ENCODE results near the gene GMDS. TPM values are rescaled to one million over a fixed set of nuclear protein-coding genes. Genes with fewer than 3 reads are reported as not detected.

Gene GMDS
- total and polyA plus RNA-seq, 9 donors = 6.6 to 20.6 (median 11.0) TPM

- intact Hi-C loops (cut with DNase I) = no loop called here
- Histone ChIP-seq H3K4me1 (ENCODE audit: insufficient read depth) (peaks cover 2% of the 10 kb centered on the region), H3K4me3 (no peak overlapping the region), H3K9me3 (no peaks in the 10 kb centered on the region), H3K36me3 (no peaks in the 10 kb centered on the region), H3K27ac (no peak overlapping the region), H3K27me3 (no peaks in the 10 kb centered on the region)
- whole genome bisulfite sequencing, 3 donors = 88 to 97% (median 95%) methylated on average over 4 of the region's 4 CpGs
- no peak for DNase-seq
- TF ChIP-seq EP300 (IDR thresholded peaks at IDR 0.05) (no peak), POLR2A (IDR thresholded peaks at IDR 0.05) (no peak)
Measured at GRCh38 chr6:1626481-1626880, 618.9 kb downstream of the GMDS start.

- Histone ChIP-seq H3K36me3 (no peaks in the 10 kb centered on the region), H3K4me3 (no peak overlapping the region), H3K27ac (no peak overlapping the region), H3K27me3 (no peaks in the 10 kb centered on the region), H3K9me3 (no peaks in the 10 kb centered on the region), H3K4me1 (ENCODE audit: insufficient read depth) (peaks cover 2% of the 10 kb centered on the region)
- DNase-seq = no peak
- TF ChIP-seq CTCF (IDR thresholded peaks at IDR 0.05) (no peak), POLR2A (IDR thresholded peaks at IDR 0.05) (no peak), EP300 (IDR thresholded peaks at IDR 0.05) (no peak)
- 93 to 98% (median 96%) methylated on average over 18 of the region's 18 CpGs for WGBS, 3 donors
- intact Hi-C loops (cut with DNase I) = no loop called here
Measured at GRCh38 chr6:1625794-1626435, 619.5 kb downstream of the GMDS start.

- intact Hi-C loops (cut with DNase I) = no loop called here
- H3K27ac ChIP-seq = no peak overlapping the region
Measured at GRCh38 chr6:1624851-1625781, 620.3 kb downstream of the GMDS start.

GRCh38 chr6:1624058-1624850, 621.2 kb downstream of the GMDS start:
- intact Hi-C loops (cut with DNase I) = no loop called here
- H3K4me3 ChIP-seq = peak overlapping the region; percentile 34
- H3K27me3 ChIP-seq = no peaks in the 10 kb centered on the region
- TF ChIP-seq POLR2A (IDR thresholded peaks at IDR 0.05) = no peak
- no peak for TF ChIP-seq EP300 (IDR thresholded peaks at IDR 0.05)
- TF ChIP-seq CTCF (IDR thresholded peaks at IDR 0.05) = no peak
- WGBS, 3 donors = 27 to 32% (median 29%) methylated on average over 61 to 66 of the region's 66 CpGs
- H3K27ac ChIP-seq = no peak overlapping the region
- DNase-seq = no peak
- H3K4me1 ChIP-seq (ENCODE audit: insufficient read depth) = peaks cover 2% of the 10 kb centered on the region
- no peaks in the 10 kb centered on the region for H3K36me3 ChIP-seq
- no peaks in the 10 kb centered on the region for H3K9me3 ChIP-seq

More at GRCh38 chr6:1624851-1625781, 620.3 kb downstream of the GMDS start:
- peaks cover 2% of the 10 kb centered on the region for H3K4me1 ChIP-seq (ENCODE audit: insufficient read depth)
- H3K4me3 ChIP-seq = peak overlapping the region; percentile 34
- 2 to 3% (median 3%) methylated on average over 52 to 53 of the region's 53 CpGs for WGBS, 3 donors
- DNase-seq = no peak
- TF ChIP-seq EP300 (IDR thresholded peaks at IDR 0.05) (no peak), POLR2A (IDR thresholded peaks at IDR 0.05) (no peak), CTCF (IDR thresholded peaks at IDR 0.05) (no peak)
- H3K36me3 ChIP-seq = no peaks in the 10 kb centered on the region
- no peaks in the 10 kb centered on the region for H3K9me3 ChIP-seq
- H3K27me3 ChIP-seq = no peaks in the 10 kb centered on the region

Data from ovary (tissue), 9 donors.